DOHH2 (cell line): ENCODE results near the gene COLEC11.
A peak's percentile ranks its signal among the peaks of the same experiment; 100 is the strongest.

ENCODE experiments used
- H3F3A ChIP-seq: fragments of 200-600 bp; sonication (generic), shearing (Covaris generic); 2 replicates; pipeline ENCODE4 v1.6.0; 2016; ENCODE audit warnings: antibody characterized with exemption, mild to moderate bottlenecking; ENCODE audit not compliant: control insufficient read depth, insufficient read depth
- H3K27ac ChIP-seq: fragments of 200-600 bp; sonication (generic); 2 replicates; pipeline ENCODE4 v1.5.1; 2014; ENCODE audit warnings: low read depth, mild to moderate bottlenecking, low read length, moderate library complexity
- H3K27me3 ChIP-seq: fragments of 200-600 bp; sonication (generic); 2 replicates; pipeline ENCODE4 v1.6.1; 2014; ENCODE audit warnings: mild to moderate bottlenecking, low read length, mixed read lengths; ENCODE audit not compliant: control insufficient read depth
- H3K36me3 ChIP-seq: fragments of 200-600 bp; sonication (generic); 2 replicates; pipeline ENCODE4 v1.6.1; 2014; ENCODE audit warnings: mild to moderate bottlenecking, low read length, moderate library complexity, mixed read lengths; ENCODE audit not compliant: control insufficient read depth
- H3K4me1 ChIP-seq: fragments of 200-600 bp; sonication (generic); 2 replicates; pipeline ENCODE4 v1.6.1; 2014; ENCODE audit warnings: mild to moderate bottlenecking, low read length, mixed read lengths; ENCODE audit not compliant: control insufficient read depth
- H3K4me2 ChIP-seq: fragments of 200-600 bp; sonication (generic); 2 replicates; pipeline ENCODE4 v1.6.0; 2014; ENCODE audit warnings: mild to moderate bottlenecking, low read length, moderate library complexity
- H3K4me3 ChIP-seq: fragments of 200-600 bp; sonication (generic); 2 replicates; pipeline ENCODE4 v1.5.1; 2014; ENCODE audit warnings: mild to moderate bottlenecking, low read length, mixed read lengths
- H3K79me2 ChIP-seq: fragments of 200-600 bp; sonication (generic); 2 replicates; pipeline ENCODE4 v1.6.1; 2014; ENCODE audit warnings: mild to moderate bottlenecking, low read length, mixed read lengths; ENCODE audit not compliant: control insufficient read depth
- H3K9me2 ChIP-seq: fragments of 200-600 bp; sonication (generic); replicated peaks from 2 replicates; pipeline ENCODE4 v1.6.1; 2014; ENCODE audit warnings: mild to moderate bottlenecking, low read length, mixed read lengths; ENCODE audit not compliant: control insufficient read depth
- H3K9me3 ChIP-seq: fragments of 200-600 bp; sonication (generic); 2 replicates; pipeline ENCODE4 v1.6.1; 2014; ENCODE audit warnings: antibody characterized with exemption, low read length, mixed read lengths; ENCODE audit not compliant: control insufficient read depth, insufficient read depth
- H4K20me1 ChIP-seq: fragments of 200-600 bp; sonication (generic); 2 replicates; pipeline ENCODE4 v1.6.0; 2014; ENCODE audit warnings: low read depth, mild to moderate bottlenecking, antibody characterized with exemption, low read length, moderate library complexity; ENCODE audit not compliant: control insufficient read depth, insufficient read depth
- CTCF ChIP-seq: fragments of 200-600 bp; sonication (generic); IDR thresholded peaks from one replicate; pipeline ENCODE4 v1.5.1; 2014; ENCODE audit warnings: antibody characterized with exemption, mild to moderate bottlenecking, low read depth, low read length; ENCODE audit not compliant: poor library complexity, severe bottlenecking
- EZH2phosphoT487 ChIP-seq: fragments of 200-600 bp; sonication (generic); IDR thresholded peaks from 2 replicates; pipeline ENCODE4 v1.6.1; 2017; ENCODE audit warnings: borderline replicate concordance, mild to moderate bottlenecking, antibody characterized with exemption, low read length, moderate library complexity, mixed read lengths

COLEC11 gene

GRCh38 chr2:3650140-3650920, 55.4 kb downstream of the COLEC11 start:
- H4K20me1 ChIP-seq: no peaks in the 10 kb centered on the region
- no peak for TF ChIP-seq CTCF
- no peak for TF ChIP-seq EZH2phosphoT487

GRCh38 chr2:3651691-3652648, 57.1 kb downstream of the COLEC11 start:
- H3K36me3 ChIP-seq: no peaks in the 10 kb centered on the region
- H3K4me1 ChIP-seq: peaks cover 29% of the 10 kb centered on the region
- no peaks in the 10 kb centered on the region for H3K27me3 ChIP-seq
- peak overlapping the region; percentile 90 for H3K4me2 ChIP-seq
- H3K79me2 ChIP-seq: no peaks in the 10 kb centered on the region
- H3K9me3 ChIP-seq: no peaks in the 10 kb centered on the region
- H4K20me1 ChIP-seq: no peaks in the 10 kb centered on the region
- H3K4me3 ChIP-seq: peak overlapping the region; percentile 72
- H3K27ac ChIP-seq: peak overlapping the region; percentile 69
- H3K9me2 ChIP-seq: no peaks in the 10 kb centered on the region
- no peak for TF ChIP-seq EZH2phosphoT487
- TF ChIP-seq CTCF: no peak
- H3F3A ChIP-seq: no peaks in the 10 kb centered on the region

More at GRCh38 chr2:3650140-3650920, 55.4 kb downstream of the COLEC11 start:
- Histone ChIP-seq H3K36me3 (no peaks in the 10 kb centered on the region), H3K4me3 (no peak overlapping the region; the same call in 1 of the 2 replicates), H3K27ac (no peak overlapping the region), H3F3A (no peaks in the 10 kb centered on the region), H3K79me2 (no peaks in the 10 kb centered on the region), H3K9me2 (no peaks in the 10 kb centered on the region), H3K4me1 (peaks cover 33% of the 10 kb centered on the region), H3K9me3 (no peaks in the 10 kb centered on the region), H3K4me2 (peak overlapping the region; percentile 42), H3K27me3 (no peaks in the 10 kb centered on the region)

GRCh38 chr2:3652896-3653625, 58.1 kb downstream of the COLEC11 start:
- Histone ChIP-seq H3K4me3 (no peak overlapping the region), H3K9me2 (no peaks in the 10 kb centered on the region), H4K20me1 (no peaks in the 10 kb centered on the region), H3K79me2 (no peaks in the 10 kb centered on the region), H3F3A (no peaks in the 10 kb centered on the region), H3K9me3 (no peaks in the 10 kb centered on the region), H3K4me1 (peaks cover 33% of the 10 kb centered on the region), H3K4me2 (0 out of 2 replicates have a peak overlapping the region, but pooled peaks have one; percentile 90), H3K36me3 (no peaks in the 10 kb centered on the region), H3K27me3 (no peaks in the 10 kb centered on the region), H3K27ac (no peak overlapping the region)
- TF ChIP-seq CTCF (no peak), EZH2phosphoT487 (no peak)
